ENCODE results near the gene DRICH1.
"Not testable (repeated sequence)": the region's sequence is repeated elsewhere in the genome, so short reads cannot be mapped to it uniquely, and the experiment has no call there.

Gene DRICH1

GRCh38 chr22:23646526-23646925 lies 14.4 kb upstream of the DRICH1 start:
- DNase-seq: not testable (repeated sequence)

- DNase-seq: not testable (repeated sequence)
Measured at GRCh38 chr22:23640206-23640605, 8.1 kb upstream of the DRICH1 start.

GRCh38 chr22:23639661-23640060 lies 7.5 kb upstream of the DRICH1 start:
- DNase-seq: no peak

GRCh38 chr22:23638611-23639010 lies 6.5 kb upstream of the DRICH1 start:
- DNase-seq: no peak

- not testable (repeated sequence) for DNase-seq
Measured at GRCh38 chr22:23635291-23635690, 3.2 kb upstream of the DRICH1 start.

GRCh38 chr22:23628056-23628743 lies 3.9 kb downstream of the DRICH1 start:
- not testable (repeated sequence) for DNase-seq

GRCh38 chr22:23627401-23628055 lies 4.6 kb downstream of the DRICH1 start:
- peak; percentile 31 for DNase-seq

GRCh38 chr22:23626286-23626975 lies 5.7 kb downstream of the DRICH1 start:
- no peak for DNase-seq

- no peak for DNase-seq
Measured at GRCh38 chr22:23622634-23623033, 9.5 kb downstream of the DRICH1 start.

- not testable (repeated sequence) for DNase-seq
Measured at GRCh38 chr22:23621916-23622315, 10.2 kb downstream of the DRICH1 start.

- no peak for DNase-seq
Measured at GRCh38 chr22:23621082-23621780, 10.9 kb downstream of the DRICH1 start.

GRCh38 chr22:23613193-23613972 lies 18.7 kb downstream of the DRICH1 start:
- no peak for DNase-seq

- no peak for DNase-seq
Measured at GRCh38 chr22:23609983-23610781, 21.9 kb downstream of the DRICH1 start.

- peak; percentile 47 for DNase-seq
Measured at GRCh38 chr22:23608583-23608982, 23.5 kb downstream of the DRICH1 start.

- no peak for DNase-seq
Measured at GRCh38 chr22:23606204-23607131, 25.7 kb downstream of the DRICH1 start.

GRCh38 chr22:23604939-23605712 lies 27.0 kb downstream of the DRICH1 start:
- no peak for DNase-seq

GRCh38 chr22:23603266-23603665 lies 28.9 kb downstream of the DRICH1 start:
- DNase-seq: no peak

- no peak for DNase-seq
Measured at GRCh38 chr22:23598805-23599518, 33.2 kb downstream of the DRICH1 start.
